NCI-H1105 treated with DMSO at 0.1 percent for 48 hours (cell line): Measurements from ENCODE around the gene ETHE1.
"Not testable (repeated sequence)": the region's sequence is repeated elsewhere in the genome, so short reads cannot be mapped to it uniquely, and the experiment has no call there.

ENCODE experiments used
- DNase-seq: peaks from one replicate; lab custom pipeline; 2025; lab: John Stamatoyannopoulos, UW

The ETHE1 gene

GRCh38 chr19:43523696-43524095 lies 3.3 kb downstream of the ETHE1 start:
- not testable (repeated sequence) for DNase-seq

- DNase-seq, result no peak
These were observed 4.1 kb downstream of the ETHE1 start for GRCh38 chr19:43522929-43523328.

GRCh38 chr19:43519436-43520088 lies 7.4 kb downstream of the ETHE1 start:
- DNase-seq, result peak; percentile 76

GRCh38 chr19:43518051-43518450 lies 8.9 kb downstream of the ETHE1 start:
- DNase-seq, result no peak

DNA sequence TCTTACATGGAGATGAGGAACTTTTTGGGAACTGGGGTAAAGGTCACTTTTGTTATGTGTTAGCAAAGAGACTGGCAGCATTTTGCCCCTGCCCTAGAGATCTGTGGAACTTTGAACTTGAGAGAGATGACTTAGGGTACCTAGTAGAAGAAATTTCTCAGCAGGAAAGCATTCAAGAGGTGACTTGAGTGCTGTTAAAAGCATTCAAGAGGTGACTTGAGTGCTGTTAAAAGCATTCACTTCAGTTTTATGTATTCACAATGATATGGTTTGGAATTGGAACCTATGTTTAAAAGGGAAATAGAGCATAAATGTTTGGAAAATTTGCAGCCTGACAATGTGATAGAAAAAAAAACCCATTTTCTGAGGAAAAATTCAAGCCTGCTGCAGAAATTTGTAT lies 14.6 kb downstream of the ETHE1 start:
- DNase-seq, result not testable (repeated sequence)

- no peak for DNase-seq
These were observed 15.7 kb downstream of the ETHE1 start for GRCh38 chr19:43511324-43511723.

DNA sequence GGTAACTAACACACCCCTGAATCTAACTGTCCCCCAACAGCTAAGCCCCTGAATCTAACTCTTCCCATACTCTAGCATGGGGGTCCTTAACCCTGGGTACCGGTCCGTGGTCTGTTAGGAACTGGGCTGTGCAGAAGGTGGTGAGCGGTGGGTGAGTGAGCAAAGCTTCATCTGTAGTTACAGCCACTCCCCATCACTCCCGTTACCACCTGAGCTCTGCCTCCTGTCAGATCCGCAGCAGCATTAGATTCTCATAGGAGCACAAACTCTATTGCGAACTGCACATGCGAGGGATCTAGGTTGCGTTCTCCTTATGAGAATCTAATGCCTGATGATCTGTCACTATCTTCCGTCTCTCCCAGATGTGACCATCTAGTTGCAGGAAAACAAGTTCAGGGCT lies 16.3 kb downstream of the ETHE1 start:
- no peak for DNase-seq

GRCh38 chr19:43507880-43508279 lies 19.1 kb downstream of the ETHE1 start:
- DNase-seq, result no peak

DNA sequence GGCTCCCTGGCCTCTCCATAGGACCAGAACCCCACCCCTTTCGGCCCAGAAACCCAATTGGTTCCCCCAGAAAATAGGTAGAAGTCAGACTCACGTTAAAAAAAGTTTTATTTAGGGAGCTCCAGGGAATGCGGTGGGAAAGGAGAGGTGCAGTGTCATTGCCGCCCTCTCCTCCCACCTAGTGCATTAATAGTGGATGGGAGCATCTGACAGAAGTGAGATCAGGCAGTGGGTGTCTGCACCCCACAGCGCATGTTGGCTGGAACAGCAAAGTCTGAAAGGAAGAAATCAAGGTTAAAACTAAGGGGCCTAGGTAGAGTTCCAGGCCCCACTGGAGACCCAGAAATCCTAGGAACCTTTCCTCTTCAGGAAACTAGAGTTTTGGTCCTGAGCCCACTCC lies 20.4 kb downstream of the ETHE1 start:
- DNase-seq, result no peak

DNA sequence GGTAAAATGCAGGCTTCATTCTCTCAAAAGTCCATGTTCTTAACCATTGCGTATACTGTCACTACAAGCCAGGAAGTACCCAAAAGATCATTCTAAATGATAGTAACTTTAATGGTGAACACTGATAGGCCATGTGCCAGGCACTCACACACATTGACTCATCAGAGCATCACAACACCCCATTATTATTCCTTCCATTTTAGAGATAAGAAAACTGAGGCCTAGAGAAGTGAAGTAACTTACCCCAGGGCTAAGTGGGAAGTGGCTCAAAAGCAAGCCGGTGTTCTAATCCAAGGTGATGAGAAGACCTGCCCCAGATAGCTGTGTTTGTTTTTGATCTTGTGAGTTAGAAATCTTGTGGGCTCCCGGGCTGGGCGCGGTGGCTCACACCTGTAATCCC lies 21.1 kb downstream of the ETHE1 start:
- DNase-seq, result no peak

GRCh38 chr19:43505186-43505456 lies 21.9 kb downstream of the ETHE1 start:
- no peak for DNase-seq

DNA sequence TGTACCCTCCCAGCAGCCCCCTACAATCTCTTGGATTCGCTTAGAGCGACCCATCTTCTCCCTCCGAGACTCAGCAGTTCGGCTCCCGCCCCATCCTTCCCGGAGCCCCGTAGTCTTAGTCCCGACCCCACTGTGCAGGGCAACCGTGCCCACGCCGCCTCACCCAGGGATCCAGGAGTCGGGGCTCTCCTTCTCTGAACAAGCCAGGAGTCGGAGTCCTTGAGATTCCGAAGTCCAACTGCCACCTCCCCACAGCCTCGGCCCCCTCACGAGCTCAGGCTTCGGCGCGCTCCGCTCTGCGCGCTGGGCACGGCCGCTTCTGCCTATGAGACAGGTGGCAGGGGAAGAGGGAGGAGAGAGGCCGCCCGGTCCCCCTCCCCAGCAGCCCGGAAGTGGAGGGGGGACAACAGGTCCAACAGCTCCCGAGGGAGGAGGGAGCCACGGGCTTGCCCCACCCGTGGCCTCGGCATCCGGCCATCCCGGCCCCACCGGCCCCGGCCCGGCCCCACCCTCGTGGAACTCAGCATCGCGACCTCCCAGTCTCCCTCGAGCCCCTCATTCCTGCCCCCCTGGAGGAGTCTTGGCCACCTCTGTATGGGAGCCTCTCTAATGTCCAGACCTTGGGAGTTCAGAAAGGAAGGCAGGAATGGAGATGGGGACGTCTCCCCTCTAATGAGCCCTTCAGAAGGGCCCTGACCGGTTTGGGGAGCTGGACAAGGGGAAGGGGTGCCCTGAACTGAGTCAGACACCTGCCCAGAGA lies 22.4 kb downstream of the ETHE1 start, which contains the start of gene PHLDB3:
TSS of gene PHLDB3 (minus strand) at position 321 of the 760 bp plus-strand sequence. CDS start 628 bp downstream, outside the sequence.
- peak; percentile 44 for DNase-seq

DNA sequence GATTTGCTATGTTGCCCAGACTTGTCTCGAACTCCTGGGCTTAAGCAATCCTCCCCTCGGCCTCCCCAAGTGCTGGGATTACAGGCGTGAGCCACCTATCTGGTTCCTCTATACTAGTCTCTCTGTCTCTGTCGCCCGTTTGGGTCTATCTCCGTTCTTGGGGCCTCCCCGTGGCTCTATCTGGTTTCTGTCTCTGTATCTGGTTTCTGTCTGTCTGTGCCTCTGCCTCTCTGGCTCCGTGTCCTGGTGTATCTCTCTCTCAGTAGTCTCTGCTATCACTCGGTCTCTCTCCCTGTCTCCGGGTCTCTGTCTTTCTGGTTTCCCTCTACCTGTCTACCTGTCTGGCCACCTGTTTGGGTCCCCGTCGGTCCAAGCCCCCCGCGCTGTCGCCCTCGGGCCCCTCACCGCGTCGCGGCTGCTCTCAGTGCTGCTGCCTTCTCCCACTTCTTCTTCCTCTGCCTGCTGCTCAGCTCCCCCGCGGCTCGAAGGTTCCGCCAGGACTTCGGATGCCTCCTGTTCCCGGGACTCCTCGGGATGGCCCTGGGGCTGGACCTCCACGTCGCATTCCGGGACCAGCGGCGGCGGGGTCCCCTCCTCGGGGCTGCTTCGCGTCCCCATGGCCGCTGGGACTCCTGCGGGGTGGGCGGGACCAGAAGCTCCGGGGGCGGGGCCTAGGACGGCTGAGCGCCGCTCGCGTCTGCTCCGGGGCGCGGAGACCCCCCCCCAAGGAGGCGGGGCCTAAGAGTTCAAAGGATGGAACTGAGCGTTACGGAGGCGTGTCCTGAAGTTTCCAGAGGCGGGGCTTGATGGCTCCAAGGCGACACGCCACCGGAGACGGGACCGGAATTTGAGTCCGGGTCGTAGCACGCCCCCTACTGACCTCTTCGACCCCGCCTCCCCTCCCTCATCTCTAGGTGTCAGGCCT lies 23.2 kb downstream of the ETHE1 start:
- DNase-seq, result peak; percentile 94

GRCh38 chr19:43502419-43502976 lies 24.5 kb downstream of the ETHE1 start:
- DNase-seq, result no peak

GRCh38 chr19:43501661-43502418 lies 25.2 kb downstream of the ETHE1 start:
- no peak for DNase-seq

DNA sequence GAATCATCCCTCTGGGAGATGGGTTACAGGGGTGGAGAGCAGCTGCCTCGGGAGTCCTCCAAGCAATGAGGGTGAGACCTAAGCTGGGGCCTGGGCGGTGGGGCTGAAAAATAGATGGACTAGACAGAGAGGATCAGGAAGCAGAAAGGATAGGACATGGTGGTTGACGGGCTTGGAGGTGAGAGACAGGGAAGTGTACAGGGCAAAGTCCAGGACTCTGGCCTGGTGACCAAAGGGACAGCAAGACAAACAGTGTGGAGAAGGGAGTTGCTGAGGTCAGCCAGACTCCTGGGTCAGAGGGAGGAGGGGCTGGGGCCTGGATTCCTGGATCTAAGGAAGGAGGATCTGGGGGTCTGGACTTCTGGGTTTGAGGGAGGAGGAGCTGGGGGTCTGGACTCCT lies 28.0 kb downstream of the ETHE1 start:
- DNase-seq, result no peak

DNA sequence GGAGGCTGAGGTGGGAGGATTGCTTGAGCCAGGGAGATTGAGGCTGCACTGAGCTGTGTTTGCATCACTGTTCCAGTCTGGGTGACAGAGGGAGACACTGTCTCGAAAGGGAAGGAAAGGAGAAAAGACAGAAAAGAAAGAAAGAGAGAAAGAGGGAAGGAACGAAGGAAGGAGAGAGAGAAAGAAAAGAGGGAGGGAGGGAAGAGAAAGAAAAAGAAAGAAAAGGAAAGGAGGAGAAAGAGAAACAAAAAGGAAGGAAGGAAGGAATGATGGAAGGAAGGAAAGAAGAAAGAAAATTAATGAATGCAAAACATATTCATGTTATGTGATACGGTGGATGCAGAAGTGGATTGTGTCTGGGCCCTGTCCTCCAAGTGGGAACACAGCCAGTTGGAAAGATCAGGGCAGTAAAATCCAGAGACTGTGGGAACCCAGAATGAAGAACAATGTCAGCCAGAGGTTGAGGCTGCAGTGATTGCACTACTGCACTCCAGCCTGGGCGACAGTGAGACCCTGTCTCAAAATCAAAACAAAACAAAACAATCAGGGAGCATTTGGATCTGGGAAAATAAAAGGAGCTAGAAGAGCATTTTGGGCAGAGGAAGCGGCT lies 28.7 kb downstream of the ETHE1 start:
- DNase-seq, result no peak

DNA sequence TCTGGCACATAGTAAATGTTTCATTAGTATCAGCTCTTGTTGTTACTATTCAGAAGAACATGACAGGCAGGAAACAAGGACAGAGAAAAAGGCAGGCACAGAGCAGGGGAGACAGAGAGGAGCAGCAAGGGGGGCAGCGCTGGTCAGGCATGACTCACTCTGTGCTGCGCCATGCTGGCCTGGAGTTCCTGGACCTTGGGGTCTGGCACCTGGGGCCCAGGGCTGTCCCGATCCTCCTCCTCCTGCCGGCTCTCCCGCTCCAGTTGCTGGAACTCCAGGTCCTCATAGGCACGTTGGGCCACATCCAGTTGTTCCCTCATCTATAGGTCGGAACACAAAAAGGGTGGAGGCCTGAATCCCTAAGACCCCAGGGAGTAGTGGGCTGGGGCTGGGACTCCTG lies 30.0 kb downstream of the ETHE1 start:
- no peak for DNase-seq

- DNase-seq, result no peak
These were observed 31.9 kb downstream of the ETHE1 start for GRCh38 chr19:43495082-43495481.

DNA sequence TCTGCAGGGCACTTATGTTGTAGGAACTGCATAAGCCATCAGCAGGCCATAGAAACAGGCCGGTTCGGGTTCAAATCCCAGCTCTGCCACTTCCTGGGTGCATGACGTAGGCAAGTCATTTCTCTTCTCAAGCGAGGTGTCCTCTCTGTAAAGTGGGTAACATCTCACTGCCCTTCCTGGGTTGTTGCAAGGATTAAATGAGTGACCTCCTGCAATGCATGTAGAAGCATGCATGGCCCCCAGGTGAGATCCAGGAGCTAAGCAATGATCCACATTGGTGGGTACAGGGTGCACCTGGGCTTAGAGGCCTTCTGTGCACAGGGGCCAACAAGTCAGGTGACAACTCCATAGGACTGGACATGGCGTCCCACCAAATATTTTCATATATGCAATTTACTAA lies 36.2 kb downstream of the ETHE1 start:
- no peak for DNase-seq

DNA sequence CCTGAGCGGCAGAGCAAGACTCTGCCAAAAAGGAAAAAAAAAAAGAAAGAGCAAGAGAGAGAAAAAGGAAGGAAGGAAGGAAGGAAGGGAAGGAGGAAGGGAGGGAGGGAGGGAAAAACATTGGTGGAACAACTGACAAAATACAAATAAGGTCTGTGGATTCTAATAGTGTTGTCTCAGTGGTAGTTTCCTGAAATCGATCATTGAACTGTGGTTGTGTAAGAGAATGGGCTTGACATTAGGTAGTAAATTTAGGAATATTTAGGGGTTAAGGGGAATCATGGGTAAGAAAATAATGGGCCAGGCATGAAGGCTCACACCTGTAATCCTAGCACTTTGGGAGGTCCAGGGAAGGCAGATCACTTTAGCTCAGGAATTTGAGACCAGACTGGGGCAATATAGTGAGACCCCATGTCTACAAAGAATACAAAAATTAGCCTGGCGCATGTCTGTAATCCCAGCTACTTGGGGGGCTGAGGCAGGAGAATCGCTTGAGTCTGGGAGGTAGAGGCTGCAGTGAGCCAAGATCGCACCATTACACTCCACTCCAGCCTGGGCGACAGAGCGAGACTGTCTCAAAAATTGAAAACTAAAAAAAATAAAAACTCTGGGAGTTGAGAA lies 36.9 kb downstream of the ETHE1 start:
- DNase-seq, result no peak
